Measurements from ENCODE around the gene KCNIP1. TPM values are rescaled to one million over a fixed set of nuclear protein-coding genes. Genes with fewer than 3 reads are reported as not detected.

The KCNIP1 gene
- total and polyA plus RNA-seq, 9 donors = 1.9 to 8.3 (median 4.0) TPM

- Histone ChIP-seq H3K27ac (ENCODE audit: low read length) (peak overlapping the region; percentile 33), H3K9me3 (replicated peaks; ENCODE audit: control insufficient read depth, low read depth, low read length) (no peaks in the 10 kb centered on the region), H3K4me1 (ENCODE audit: control insufficient read depth, insufficient read depth, low read length) (peaks cover 47% of the 10 kb centered on the region), H3K4me3 (ENCODE audit: low read length) (no peak overlapping the region), H3K36me3 (ENCODE audit: control insufficient read depth, insufficient read depth, low read length) (no peaks in the 10 kb centered on the region), H3K27me3 (ENCODE audit: control insufficient read depth, insufficient read depth, low read length) (peaks cover 4% of the 10 kb centered on the region)
- peak; percentile 84 for DNase-seq
- WGBS (ENCODE audit: insufficient coverage) = 42% methylated on average over 9 of the region's 16 CpGs
These were observed 127.8 kb downstream of the KCNIP1 start for GRCh38 chr5:170631466-170632195.

GRCh38 chr5:170632266-170632984, 128.6 kb downstream of the KCNIP1 start:
- no peak overlapping the region for H3K4me3 ChIP-seq (ENCODE audit: low read length)
- peaks cover 4% of the 10 kb centered on the region for H3K27me3 ChIP-seq (ENCODE audit: control insufficient read depth, insufficient read depth, low read length)
- H3K4me1 ChIP-seq (ENCODE audit: control insufficient read depth, insufficient read depth, low read length) = peaks cover 47% of the 10 kb centered on the region
- no peaks in the 10 kb centered on the region for H3K36me3 ChIP-seq (ENCODE audit: control insufficient read depth, insufficient read depth, low read length)
- WGBS (ENCODE audit: insufficient coverage) = 32% methylated on average over 10 of the region's 19 CpGs
- peak overlapping the region; percentile 96 for H3K27ac ChIP-seq (ENCODE audit: low read length)
- no peaks in the 10 kb centered on the region for H3K9me3 ChIP-seq (replicated peaks; ENCODE audit: control insufficient read depth, low read depth, low read length)
- DNase-seq = peak; percentile 42

- Histone ChIP-seq H3K4me1 (ENCODE audit: control insufficient read depth, insufficient read depth, low read length) (peaks cover 47% of the 10 kb centered on the region), H3K27ac (ENCODE audit: low read length) (peak overlapping the region; percentile 96), H3K4me3 (ENCODE audit: low read length) (peak overlapping the region; percentile 26), H3K36me3 (ENCODE audit: control insufficient read depth, insufficient read depth, low read length) (no peaks in the 10 kb centered on the region), H3K27me3 (ENCODE audit: control insufficient read depth, insufficient read depth, low read length) (peaks cover 4% of the 10 kb centered on the region), H3K9me3 (replicated peaks; ENCODE audit: control insufficient read depth, low read depth, low read length) (no peaks in the 10 kb centered on the region)
- WGBS (ENCODE audit: insufficient coverage) = 0% methylated on average over 7 of the region's 12 CpGs
- DNase-seq = no peak
These were observed 129.1 kb downstream of the KCNIP1 start for GRCh38 chr5:170632985-170633234.

- Histone ChIP-seq H3K4me1 (ENCODE audit: control insufficient read depth, insufficient read depth, low read length) (peaks cover 45% of the 10 kb centered on the region), H3K27ac (ENCODE audit: low read length) (peak overlapping the region; percentile 96), H3K36me3 (ENCODE audit: control insufficient read depth, insufficient read depth, low read length) (no peaks in the 10 kb centered on the region), H3K9me3 (replicated peaks; ENCODE audit: control insufficient read depth, low read depth, low read length) (no peaks in the 10 kb centered on the region), H3K4me3 (ENCODE audit: low read length) (peak overlapping the region; percentile 26), H3K27me3 (ENCODE audit: control insufficient read depth, insufficient read depth, low read length) (peaks cover 4% of the 10 kb centered on the region)
- DNase-seq = peak; percentile 98
- 6% methylated on average over 6 of the region's 25 CpGs for WGBS (ENCODE audit: insufficient coverage)
These were observed 129.6 kb downstream of the KCNIP1 start for GRCh38 chr5:170633235-170634081.

GRCh38 chr5:170634256-170634990, 130.6 kb downstream of the KCNIP1 start:
- H3K9me3 ChIP-seq (replicated peaks; ENCODE audit: control insufficient read depth, low read depth, low read length) = no peaks in the 10 kb centered on the region
- 74% methylated on average over 4 of the region's 6 CpGs for WGBS (ENCODE audit: insufficient coverage)
- H3K36me3 ChIP-seq (ENCODE audit: control insufficient read depth, insufficient read depth, low read length) = no peaks in the 10 kb centered on the region
- H3K27ac ChIP-seq (ENCODE audit: low read length) = peak overlapping the region; percentile 83
- peaks cover 4% of the 10 kb centered on the region for H3K27me3 ChIP-seq (ENCODE audit: control insufficient read depth, insufficient read depth, low read length)
- peaks cover 36% of the 10 kb centered on the region for H3K4me1 ChIP-seq (ENCODE audit: control insufficient read depth, insufficient read depth, low read length)
- peak; percentile 26 for DNase-seq
- no peak overlapping the region for H3K4me3 ChIP-seq (ENCODE audit: low read length)

GRCh38 chr5:170635706-170636105, 131.9 kb downstream of the KCNIP1 start:
- 89% methylated on average over 1 of the region's 3 CpGs for WGBS (ENCODE audit: insufficient coverage)
- H3K4me1 ChIP-seq (ENCODE audit: control insufficient read depth, insufficient read depth, low read length) = peaks cover 36% of the 10 kb centered on the region
- no peaks in the 10 kb centered on the region for H3K36me3 ChIP-seq (ENCODE audit: control insufficient read depth, insufficient read depth, low read length)
- no peaks in the 10 kb centered on the region for H3K9me3 ChIP-seq (replicated peaks; ENCODE audit: control insufficient read depth, low read depth, low read length)
- H3K27me3 ChIP-seq (ENCODE audit: control insufficient read depth, insufficient read depth, low read length) = peaks cover 4% of the 10 kb centered on the region
- no peak for DNase-seq
- no peak overlapping the region for H3K27ac ChIP-seq (ENCODE audit: low read length)
- H3K4me3 ChIP-seq (ENCODE audit: low read length) = no peak overlapping the region

- Histone ChIP-seq H3K9me3 (replicated peaks; ENCODE audit: control insufficient read depth, low read depth, low read length) (no peaks in the 10 kb centered on the region), H3K4me3 (ENCODE audit: low read length) (no peak overlapping the region), H3K4me1 (ENCODE audit: control insufficient read depth, insufficient read depth, low read length) (peaks cover 34% of the 10 kb centered on the region), H3K27ac (ENCODE audit: low read length) (no peak overlapping the region), H3K27me3 (ENCODE audit: control insufficient read depth, insufficient read depth, low read length) (peaks cover 4% of the 10 kb centered on the region), H3K36me3 (ENCODE audit: control insufficient read depth, insufficient read depth, low read length) (no peaks in the 10 kb centered on the region)
- no peak for DNase-seq
- WGBS (ENCODE audit: insufficient coverage) = 76% methylated on average over 10 of the region's 11 CpGs
These were observed 132.4 kb downstream of the KCNIP1 start for GRCh38 chr5:170636206-170636605.

- H3K9me3 ChIP-seq (replicated peaks; ENCODE audit: control insufficient read depth, low read depth, low read length) = no peaks in the 10 kb centered on the region
- peaks cover 27% of the 10 kb centered on the region for H3K4me1 ChIP-seq (ENCODE audit: control insufficient read depth, insufficient read depth, low read length)
- H3K36me3 ChIP-seq (ENCODE audit: control insufficient read depth, insufficient read depth, low read length) = no peaks in the 10 kb centered on the region
- 71% methylated on average over 4 of the region's 8 CpGs for WGBS (ENCODE audit: insufficient coverage)
- no peak overlapping the region for H3K27ac ChIP-seq (ENCODE audit: low read length)
- H3K27me3 ChIP-seq (ENCODE audit: control insufficient read depth, insufficient read depth, low read length) = peaks cover 2% of the 10 kb centered on the region
- H3K4me3 ChIP-seq (ENCODE audit: low read length) = no peak overlapping the region
- no peak for DNase-seq
These were observed 133.1 kb downstream of the KCNIP1 start for GRCh38 chr5:170636801-170637477.

- Histone ChIP-seq H3K4me1 (ENCODE audit: control insufficient read depth, insufficient read depth, low read length) (peaks cover 16% of the 10 kb centered on the region), H3K4me3 (ENCODE audit: low read length) (no peak overlapping the region), H3K36me3 (ENCODE audit: control insufficient read depth, insufficient read depth, low read length) (no peaks in the 10 kb centered on the region), H3K27me3 (ENCODE audit: control insufficient read depth, insufficient read depth, low read length) (no peaks in the 10 kb centered on the region), H3K27ac (ENCODE audit: low read length) (no peak overlapping the region), H3K9me3 (replicated peaks; ENCODE audit: control insufficient read depth, low read depth, low read length) (no peaks in the 10 kb centered on the region)
- no peak for DNase-seq
- 88% methylated on average over 1 of the region's 4 CpGs for WGBS (ENCODE audit: insufficient coverage)
These were observed 134.2 kb downstream of the KCNIP1 start for GRCh38 chr5:170638051-170638450.

Data from muscle of leg (tissue), 11 donors.